CD14-positive monocyte (primary cell): ENCODE data around the gene ITPR1. TPM values are rescaled to one million over a fixed set of nuclear protein-coding genes. Genes with fewer than 3 reads are reported as not detected.

Experiments used
- DNase-seq, 3 donors: peaks; one replicate each; pipeline ENCODE4 v3.0.0-alpha.2; 2011 to 2022
- H2AFZ ChIP-seq: 2 replicates; pipeline ENCODE4 v1.6.0; 2012; ENCODE audit warnings: mild to moderate bottlenecking, low read depth, low read length, inconsistent platforms; ENCODE audit not compliant: insufficient read depth, poor library complexity, severe bottlenecking
- H3K27ac ChIP-seq, 2 donors: 1 replicate in 1 of 2; 2 replicates in 1 of 2; pipeline ENCODE4 v1.5.1; 2012 to 2013; ENCODE audit warnings: low read length in 2 of 2, control low read depth in 1 of 2, inconsistent platforms in 1 of 2, low read depth in 1 of 2, mild to moderate bottlenecking in 1 of 2
- H3K27me3 ChIP-seq, 2 donors: one replicate each; pipeline versions ENCODE4 v1.6.0 to v1.6.1; 2011 to 2013; ENCODE audit warnings: low read length in 2 of 2; ENCODE audit not compliant: control insufficient read depth in 2 of 2, insufficient read depth in 2 of 2
- H3K36me3 ChIP-seq, 2 donors: replicated peaks in 1 of 2; 1 replicate in 1 of 2; 2 replicates in 1 of 2; pipeline versions ENCODE4 v1.5.1 to v1.6.1; 2012 to 2013; ENCODE audit warnings: low read length in 2 of 2, control low read depth in 1 of 2, inconsistent platforms in 1 of 2, mild to moderate bottlenecking in 1 of 2; ENCODE audit not compliant: insufficient read depth in 2 of 2, control insufficient read depth in 1 of 2
- H3K4me1 ChIP-seq, 2 donors: 1 replicate in 1 of 2; 2 replicates in 1 of 2; pipeline versions ENCODE4 v1.5.1 to v1.6.1; 2012 to 2013; ENCODE audit warnings: low read length in 2 of 2, control low read depth in 1 of 2, inconsistent platforms in 1 of 2, mild to moderate bottlenecking in 1 of 2, moderate library complexity in 1 of 2; ENCODE audit not compliant: insufficient read depth in 2 of 2, control insufficient read depth in 1 of 2
- H3K4me2 ChIP-seq: replicated peaks from 2 replicates; pipeline ENCODE3; 2012; ENCODE audit warnings: low read length, moderate library complexity, mild to moderate bottlenecking; ENCODE audit not compliant: poor library complexity, severe bottlenecking; ENCODE audit errors: extremely low read depth
- H3K4me3 ChIP-seq, 3 experiments: fragments of 200-600 bp in 1 of 3; sonication (generic) in 1 of 3; replicated peaks in 1 of 3; 1 replicate in 2 of 3; 2 replicates in 1 of 3; pipeline ENCODE4 v1.5.1; 2011 to 2013; ENCODE audit warnings: low read length in 3 of 3, mild to moderate bottlenecking in 3 of 3, control low read depth in 2 of 3, low read depth in 2 of 3, inconsistent platforms in 1 of 3, moderate library complexity in 1 of 3
- H3K79me2 ChIP-seq: 2 replicates; pipeline ENCODE4 v1.6.0; 2012; ENCODE audit warnings: mild to moderate bottlenecking, control low read depth, inconsistent platforms, low read length, moderate library complexity; ENCODE audit not compliant: insufficient read depth
- H3K9ac ChIP-seq: 2 replicates; pipeline ENCODE4 v1.6.0; 2017; ENCODE audit warnings: low read length, mild to moderate bottlenecking; ENCODE audit not compliant: insufficient read depth, poor library complexity, severe bottlenecking
- H3K9me3 ChIP-seq, 2 donors: replicated peaks in 1 of 2; 1 replicate in 1 of 2; 2 replicates in 1 of 2; pipeline versions ENCODE4 v1.5.1 to v1.6.1; 2012 to 2013; ENCODE audit warnings: low read length in 2 of 2, control low read depth in 1 of 2; ENCODE audit not compliant: control insufficient read depth in 1 of 2, insufficient read depth in 1 of 2
- H4K20me1 ChIP-seq: 2 replicates; pipeline ENCODE4 v1.6.0; 2012; ENCODE audit warnings: mild to moderate bottlenecking, low read length, control low read depth, moderate library complexity; ENCODE audit not compliant: insufficient read depth
- H3K27ac Mint-ChIP-seq, 7 donors: one replicate each; pipeline ENCODE4 v1.8.0; 2020; ENCODE audit warnings: mild to moderate bottlenecking in 7 of 7, mixed read lengths in 7 of 7, moderate library complexity in 6 of 7, inconsistent platforms in 2 of 7
- H3K27me3 Mint-ChIP-seq, 3 donors: one replicate each; pipeline ENCODE4 v1.8.0; 2021 to 2022; ENCODE audit warnings: low read depth in 3 of 3, mild to moderate bottlenecking in 3 of 3, mixed read lengths in 3 of 3, moderate library complexity in 3 of 3, inconsistent platforms in 1 of 3
- H3K36me3 Mint-ChIP-seq, 2 donors: one replicate each; pipeline ENCODE4 v1.8.0; 2020; ENCODE audit warnings: mixed read lengths in 2 of 2, inconsistent platforms in 1 of 2, mild to moderate bottlenecking in 1 of 2
- H3K4me1 Mint-ChIP-seq: one replicate; pipeline ENCODE4 v1.8.0; 2020; ENCODE audit warnings: mild to moderate bottlenecking, mixed read lengths
- H3K4me3 Mint-ChIP-seq, 2 donors: one replicate each; pipeline ENCODE4 v1.8.0; 2020; ENCODE audit warnings: mild to moderate bottlenecking in 2 of 2, mixed read lengths in 2 of 2, moderate library complexity in 1 of 2
- H3K9me3 Mint-ChIP-seq, 7 donors: one replicate each; pipeline ENCODE4 v1.8.0; 2020 to 2022; ENCODE audit warnings: mixed read lengths in 7 of 7, mild to moderate bottlenecking in 6 of 7, moderate library complexity in 6 of 7, inconsistent platforms in 2 of 7
- WGBS: methylation state at CpG from one replicate; pipeline ENCODE4 v1.1.5; 2013; ENCODE audit warnings: missing lambda C conversion rate; ENCODE audit not compliant: insufficient coverage; 5-methylcytosine and 5-hydroxymethylcytosine counted together
- intact Hi-C, 2 donors: fragments of 100-400 bp; cut with micrococcal nuclease; formaldehyde crosslinking; loops; one replicate each; pipeline versions ENCODE4 v1.15.0 to v1.15.1; 2023
- polyA plus RNA-seq, 3 donors: library from polyadenylated mRNA; depleted of rRNA in 1 of 3; unstranded in 2 of 3; stranded (reverse) in 1 of 3; fragments of 300-500 nt in 2 of 3; fragments of >200 nt in 1 of 3; fragmentation: Illumina TruSeq in 2 of 3; gene quantifications; 1 replicate in 2 of 3; 2 replicates in 1 of 3; pipeline ENCODE4 v1.2.3, GENCODE V29; 2012 to 2021
- TF ChIP-seq, protein P1 (sequence below): fragments of 200-600 bp; IDR thresholded peaks from one replicate; pipeline ENCODE4 v1.8.0; 2022; ENCODE audit warnings: antibody characterized with exemption, mild to moderate bottlenecking

The ITPR1 gene
- polyA plus RNA-seq, 3 donors: 3.2 to 21.1 (median 7.1) TPM

DNA sequence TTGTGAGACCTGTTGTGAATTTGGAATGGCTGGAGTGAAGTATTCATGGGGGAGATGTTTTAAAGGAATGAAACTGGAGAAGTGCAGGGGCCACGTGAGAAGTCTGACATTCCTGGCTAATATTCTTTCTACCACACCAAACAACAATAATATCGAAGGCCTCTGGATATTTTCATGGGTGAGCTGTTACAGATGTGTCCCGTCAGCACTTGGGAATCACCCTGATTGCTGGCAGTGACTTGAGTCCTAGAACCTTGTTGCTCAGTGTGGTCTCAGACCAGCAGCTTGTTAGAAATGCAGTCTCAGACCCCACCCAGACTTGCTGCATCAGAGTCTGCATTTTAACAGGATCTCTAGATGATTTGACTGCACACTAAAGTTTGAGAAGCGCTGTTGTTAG lies 113.8 kb downstream of the ITPR1 start:
- Histone ChIP-seq H3K9ac (no peak overlapping the region), H3K27ac (no peak overlapping the region), H3K27me3 (no peaks in the 10 kb centered on the region), H3K4me1 (peaks cover 10 to 15% of the 10 kb centered on the region in 2 donors), H4K20me1 (peaks cover 23% of the 10 kb centered on the region), H3K4me2 (no peak overlapping the region), H3K36me3 (no peaks in the 10 kb centered on the region), H2AFZ (no peak overlapping the region), H3K79me2 (peaks cover 31% of the 10 kb centered on the region), H3K9me3 (peaks cover 0 to 3% of the 10 kb centered on the region in 2 donors), H3K4me3 (no peak overlapping the region)
- peaks cover 0 to 3% (median 3%) of the 10 kb centered on the region in 3 donors for H3K27me3 Mint-ChIP-seq
- H3K9me3 Mint-ChIP-seq: peaks cover 0 to 7% (median 2%) of the 10 kb centered on the region in 7 donors
- H3K4me3 Mint-ChIP-seq: no peak overlapping the region
- H3K27ac Mint-ChIP-seq: no peak overlapping the region
- peaks cover 19% of the 10 kb centered on the region for H3K4me1 Mint-ChIP-seq
- intact Hi-C loops: no loop called here
- TF ChIP-seq, protein P1, sequence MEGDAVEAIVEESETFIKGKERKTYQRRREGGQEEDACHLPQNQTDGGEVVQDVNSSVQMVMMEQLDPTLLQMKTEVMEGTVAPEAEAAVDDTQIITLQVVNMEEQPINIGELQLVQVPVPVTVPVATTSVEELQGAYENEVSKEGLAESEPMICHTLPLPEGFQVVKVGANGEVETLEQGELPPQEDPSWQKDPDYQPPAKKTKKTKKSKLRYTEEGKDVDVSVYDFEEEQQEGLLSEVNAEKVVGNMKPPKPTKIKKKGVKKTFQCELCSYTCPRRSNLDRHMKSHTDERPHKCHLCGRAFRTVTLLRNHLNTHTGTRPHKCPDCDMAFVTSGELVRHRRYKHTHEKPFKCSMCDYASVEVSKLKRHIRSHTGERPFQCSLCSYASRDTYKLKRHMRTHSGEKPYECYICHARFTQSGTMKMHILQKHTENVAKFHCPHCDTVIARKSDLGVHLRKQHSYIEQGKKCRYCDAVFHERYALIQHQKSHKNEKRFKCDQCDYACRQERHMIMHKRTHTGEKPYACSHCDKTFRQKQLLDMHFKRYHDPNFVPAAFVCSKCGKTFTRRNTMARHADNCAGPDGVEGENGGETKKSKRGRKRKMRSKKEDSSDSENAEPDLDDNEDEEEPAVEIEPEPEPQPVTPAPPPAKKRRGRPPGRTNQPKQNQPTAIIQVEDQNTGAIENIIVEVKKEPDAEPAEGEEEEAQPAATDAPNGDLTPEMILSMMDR: no peak
- H3K36me3 Mint-ChIP-seq: peaks cover 5 to 10% of the 10 kb centered on the region in 2 donors
- DNase-seq: no peak
- 100% methylated on average over 2 of the region's 4 CpGs for WGBS

DNA sequence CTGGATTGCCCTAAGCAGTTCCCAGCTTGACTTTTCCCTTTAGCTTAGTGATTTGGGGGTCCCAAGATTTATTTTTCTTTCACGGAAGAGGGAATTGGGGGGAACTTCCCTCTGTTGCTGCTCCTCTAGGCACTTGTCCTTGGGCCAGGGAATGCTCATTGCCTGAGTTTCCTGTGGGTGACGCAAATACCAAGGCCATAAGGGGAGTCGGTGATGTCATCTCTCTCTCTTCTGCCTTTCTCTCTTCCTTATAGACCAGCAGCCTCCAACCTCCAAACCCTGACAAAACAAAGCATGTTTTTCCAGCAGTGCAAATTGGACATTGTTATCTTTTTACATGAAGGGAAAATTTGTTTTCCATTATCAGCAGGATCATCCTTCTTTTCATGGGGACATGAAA lies 120.2 kb downstream of the ITPR1 start:
- H4K20me1 ChIP-seq: peaks cover 17% of the 10 kb centered on the region

More for the DNA sequence above, 120.2 kb downstream of the ITPR1 start:
- peak in 1 of 3 donors; percentile 42 for DNase-seq
- intact Hi-C loops: no loop called here
- H3K4me1 ChIP-seq: peaks cover 4 to 12% of the 10 kb centered on the region in 2 donors
- Mint-ChIP-seq H3K4me1 (peaks cover 20% of the 10 kb centered on the region), H3K27ac (peak overlapping the region in 1 of 7 donors; percentile 16), H3K27me3 (peaks cover 0 to 2% (median 0%) of the 10 kb centered on the region in 3 donors), H3K4me3 (no peak overlapping the region), H3K36me3 (peaks cover 5% of the 10 kb centered on the region in 2 donors), H3K9me3 (peaks cover 0 to 7% (median 2%) of the 10 kb centered on the region in 7 donors)
- H3K79me2 ChIP-seq: peaks cover 10% of the 10 kb centered on the region
- WGBS: no CpG with 5 or more reads among the region's 3 CpGs
- TF ChIP-seq, protein P1: no peak
- peaks cover 0 to 3% of the 10 kb centered on the region in 2 donors for H3K9me3 ChIP-seq
- no peaks in the 10 kb centered on the region for H3K36me3 ChIP-seq
- no peak overlapping the region for H3K4me2 ChIP-seq
- no peak overlapping the region for H3K4me3 ChIP-seq
- H3K27me3 ChIP-seq: no peaks in the 10 kb centered on the region
- no peak overlapping the region for H3K27ac ChIP-seq
- H2AFZ ChIP-seq: no peak overlapping the region
- H3K9ac ChIP-seq: no peak overlapping the region
